CD4-positive, alpha-beta memory T cell (primary cell): Measurements from ENCODE around the gene RGS3. TPM values are rescaled to one million over a fixed set of nuclear protein-coding genes. Genes with fewer than 3 reads are reported as not detected.

Source experiments
- CTCF ChIA-PET: fragments of 350-600 bp; sonication (Branson Sonifier 250); formaldehyde crosslinking; loops from one replicate; lab custom pipeline; 2021; ENCODE audit warnings: inconsistent platforms; ENCODE audit not compliant: partially characterized antibody; lab: Charles Lee
- POLR2A ChIA-PET: fragments of 350-600 bp; sonication (Branson Sonifier 250); formaldehyde crosslinking; loops from one replicate; lab custom pipeline; 2021; ENCODE audit not compliant: partially characterized antibody; lab: Charles Lee
- DNase-seq, 5 donors: peaks; one replicate each; pipeline versions ENCODE4 v3.0.0 to v3.0.0-alpha.2; 2020 to 2022; ENCODE audit warnings: mixed read lengths in 1 of 5
- H3K27ac ChIP-seq: one replicate; pipeline ENCODE4 v1.7.0; 2013; ENCODE audit warnings: low read depth, low read length
- H3K27me3 ChIP-seq: 2 replicates; pipeline ENCODE4 v1.7.0; 2013; ENCODE audit warnings: mild to moderate bottlenecking, low read length, moderate library complexity; ENCODE audit not compliant: insufficient read depth
- H3K36me3 ChIP-seq: 2 replicates; pipeline ENCODE4 v1.7.0; 2013; ENCODE audit warnings: mild to moderate bottlenecking, low read length, moderate library complexity; ENCODE audit not compliant: insufficient read depth
- H3K4me1 ChIP-seq: 2 replicates; pipeline ENCODE4 v1.7.0; 2013; ENCODE audit warnings: mild to moderate bottlenecking, low read length, moderate library complexity; ENCODE audit not compliant: insufficient read depth
- H3K4me3 ChIP-seq, 2 donors: one replicate each; pipeline ENCODE4 v1.7.0; 2013; ENCODE audit warnings: low read length in 2 of 2, mild to moderate bottlenecking in 1 of 2
- H3K9me3 ChIP-seq, 2 donors: one replicate each; pipeline ENCODE4 v1.7.0; 2013; ENCODE audit warnings: low read length in 2 of 2, control low read depth in 1 of 2; ENCODE audit not compliant: control insufficient read depth in 1 of 2
- H3K27ac Mint-ChIP-seq, 7 donors: one replicate each; pipeline ENCODE4 v1.8.0; 2020 to 2021; ENCODE audit warnings: mixed read lengths in 7 of 7, mild to moderate bottlenecking in 6 of 7, inconsistent platforms in 3 of 7, moderate library complexity in 3 of 7
- H3K27me3 Mint-ChIP-seq, 2 donors: one replicate each; pipeline ENCODE4 v1.8.0; 2020 to 2021; ENCODE audit warnings: mixed read lengths in 2 of 2
- H3K36me3 Mint-ChIP-seq, 2 donors: one replicate each; pipeline ENCODE4 v1.8.0; 2020 to 2021; ENCODE audit warnings: mixed read lengths in 2 of 2, inconsistent platforms in 1 of 2, mild to moderate bottlenecking in 1 of 2
- H3K4me1 Mint-ChIP-seq, 4 donors: one replicate each; pipeline ENCODE4 v1.8.0; 2020 to 2021; ENCODE audit warnings: mixed read lengths in 4 of 4, mild to moderate bottlenecking in 1 of 4
- H3K4me3 Mint-ChIP-seq, 8 donors: one replicate each; pipeline ENCODE4 v1.8.0; 2020 to 2021; ENCODE audit warnings: mixed read lengths in 8 of 8, mild to moderate bottlenecking in 7 of 8, moderate library complexity in 6 of 8, inconsistent platforms in 3 of 8
- H3K9me3 Mint-ChIP-seq, 8 donors: one replicate each; pipeline ENCODE4 v1.8.0; 2020 to 2021; ENCODE audit warnings: mixed read lengths in 8 of 8, mild to moderate bottlenecking in 5 of 8, inconsistent platforms in 3 of 8, moderate library complexity in 1 of 8
- intact Hi-C: fragments of 100-400 bp; cut with micrococcal nuclease; formaldehyde crosslinking; loops from one replicate; pipeline ENCODE4 v1.15.1; 2023
- polyA plus RNA-seq, 2 donors: library from polyadenylated mRNA; unstranded; fragments of 300-500 nt; fragmentation: Illumina TruSeq; gene quantifications; one replicate each; pipeline ENCODE4 v1.2.3, GENCODE V29; 2021
- total RNA-seq, 2 experiments: library from RNA; stranded (reverse); gene quantifications; one replicate each; pipeline ENCODE4 v1.2.3, GENCODE V29; 2021

Gene RGS3
- total and polyA plus RNA-seq, 4 experiments from 2014 or later, result 3.4 to 23.2 (median 18.0) TPM

- Histone ChIP-seq H3K27me3 (no peaks in the 10 kb centered on the region), H3K4me1 (peaks cover 86% of the 10 kb centered on the region), H3K9me3 (no peaks in the 10 kb centered on the region), H3K27ac (peak overlapping the region; percentile 39), H3K36me3 (peaks cover 26% of the 10 kb centered on the region), H3K4me3 (peak overlapping the region in 1 of 2 donors; percentile 38)
- Mint-ChIP-seq H3K36me3 (peaks cover 11 to 42% of the 10 kb centered on the region in 2 donors), H3K4me1 (peaks cover 69 to 95% (median 82%) of the 10 kb centered on the region in 4 donors), H3K27ac (peak overlapping the region; percentile 61 to 89 (median 88)), H3K9me3 (peaks cover 0 to 2% (median 0%) of the 10 kb centered on the region in 8 donors), H3K27me3 (no peaks in the 10 kb centered on the region), H3K4me3 (peak overlapping the region; percentile 65 to 82 (median 76))
- POLR2A ChIA-PET, result interaction anchor here (0.9 to 16.5 kb wide), 5 partner anchors 10 to 58 kb away, joined by 3 to 342 read pairs (median 6); no protein-coding TSS in a partner anchor
- CTCF ChIA-PET, result interaction anchor here (1.0 to 3.6 kb wide), 8 partner anchors 8 to 248 kb away, joined by 3 to 26 read pairs (median 4); partner anchors contain the start of genes ALAD and CDC26
- no peak for DNase-seq
- intact Hi-C loops, result no loop called here
Observed at GRCh38 chr9:113522858-113523257, 59.3 kb downstream of the RGS3 start.

DNA sequence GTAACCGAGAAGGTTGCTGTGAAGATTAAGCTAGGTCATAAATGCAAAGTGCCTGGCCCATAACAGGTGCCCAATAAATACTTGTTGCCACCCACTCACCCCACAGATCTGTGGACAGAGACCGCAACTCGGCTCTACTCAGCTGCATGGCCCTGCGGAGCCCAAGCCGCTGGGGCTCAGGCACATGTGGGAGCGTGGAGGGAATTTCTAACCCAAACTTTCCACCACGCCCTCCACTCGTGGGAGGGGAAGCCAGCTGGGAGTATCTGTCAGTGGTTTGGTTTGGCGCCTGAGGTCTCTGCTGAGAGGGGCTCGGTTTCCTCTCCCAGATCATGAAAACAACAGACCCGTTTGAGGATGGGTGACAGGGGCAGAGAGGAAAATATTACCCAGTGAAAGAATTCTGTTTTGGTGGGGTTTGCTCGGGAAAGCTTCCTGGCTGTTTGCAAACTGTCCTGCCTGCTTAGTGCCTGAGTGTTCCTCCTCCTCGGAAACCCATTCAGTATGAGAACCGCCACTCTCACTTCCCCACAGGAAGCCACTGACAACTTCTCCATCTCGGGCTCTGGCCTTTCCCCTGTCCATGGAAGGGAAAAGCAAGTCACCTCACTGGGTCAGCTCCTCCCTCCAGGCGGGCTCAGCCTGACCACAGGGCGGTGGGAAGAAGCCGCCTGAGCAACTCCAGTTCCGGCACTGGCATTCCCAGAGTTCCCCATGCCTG is 60.1 kb downstream of the RGS3 start:
- H3K36me3 Mint-ChIP-seq, result peaks cover 11 to 48% of the 10 kb centered on the region in 2 donors
- POLR2A ChIA-PET, result interaction anchor here (0.8 to 16.5 kb wide), 7 partner anchors 11 to 113 kb away, joined by 3 to 342 read pairs (median 5); partner anchors contain the start of genes C9orf43 and POLE3
- no peaks in the 10 kb centered on the region for H3K27me3 Mint-ChIP-seq
- DNase-seq, result peak in 4 of 5 donors; percentile 15 to 73 (median 26)
- H3K4me1 Mint-ChIP-seq, result peaks cover 61 to 89% (median 76%) of the 10 kb centered on the region in 4 donors
- H3K36me3 ChIP-seq, result peaks cover 26% of the 10 kb centered on the region
- H3K4me1 ChIP-seq, result peaks cover 79% of the 10 kb centered on the region
- H3K4me3 Mint-ChIP-seq, result peak overlapping the region; percentile 65 to 82 (median 76)
- H3K27ac Mint-ChIP-seq, result peak overlapping the region; percentile 61 to 89 (median 88)
- peak overlapping the region; percentile 39 for H3K27ac ChIP-seq
- H3K4me3 ChIP-seq, result peak overlapping the region; percentile 3 to 38
- CTCF ChIA-PET, result interaction anchor here (1.0 to 3.6 kb wide), 7 partner anchors 9 to 123 kb away, joined by 3 to 26 read pairs (median 6); partner anchors contain the start of gene ALAD
- intact Hi-C loops, result no loop called here
- H3K9me3 Mint-ChIP-seq, result peaks cover 0 to 2% (median 0%) of the 10 kb centered on the region in 8 donors
- no peaks in the 10 kb centered on the region for H3K9me3 ChIP-seq
- H3K27me3 ChIP-seq, result no peaks in the 10 kb centered on the region

GRCh38 chr9:113524468-113524867 is 60.9 kb downstream of the RGS3 start:
- Mint-ChIP-seq H3K27me3 (no peaks in the 10 kb centered on the region), H3K36me3 (peaks cover 17 to 48% of the 10 kb centered on the region in 2 donors), H3K4me1 (peaks cover 53 to 80% (median 67%) of the 10 kb centered on the region in 4 donors), H3K4me3 (peak overlapping the region in 6 of 8 donors; percentile 43 to 82 (median 76)), H3K27ac (peak overlapping the region in 6 of 7 donors; percentile 46 to 89 (median 88)), H3K9me3 (peaks cover 0 to 2% (median 0%) of the 10 kb centered on the region in 8 donors)
- DNase-seq, result no peak
- peaks cover 33% of the 10 kb centered on the region for H3K36me3 ChIP-seq
- POLR2A ChIA-PET, result interaction anchor here (0.9 to 16.5 kb wide), 5 partner anchors 11 to 56 kb away, joined by 3 to 342 read pairs (median 6); no protein-coding TSS in a partner anchor
- H3K4me1 ChIP-seq, result peaks cover 70% of the 10 kb centered on the region
- intact Hi-C loops, result no loop called here
- H3K27me3 ChIP-seq, result no peaks in the 10 kb centered on the region
- H3K4me3 ChIP-seq, result peak overlapping the region in 1 of 2 donors; percentile 15
- CTCF ChIA-PET, result interaction anchor here (0.8 to 3.6 kb wide), 4 partner anchors 55 to 133 kb away, joined by 3 to 26 read pairs (median 10); no protein-coding TSS in a partner anchor
- H3K27ac ChIP-seq, result peak overlapping the region; percentile 39
- no peaks in the 10 kb centered on the region for H3K9me3 ChIP-seq

GRCh38 chr9:113525205-113525604 is 61.7 kb downstream of the RGS3 start:
- peak overlapping the region in 2 of 8 donors; percentile 4 to 82 for H3K4me3 Mint-ChIP-seq
- POLR2A ChIA-PET, result interaction anchor here (0.6 to 16.5 kb wide), 3 partner anchors 12 to 124 kb away, joined by 3 to 342 read pairs (median 62); partner anchors contain the start of gene ALAD
- Histone ChIP-seq H3K27ac (no peak overlapping the region), H3K4me3 (no peak overlapping the region), H3K36me3 (peaks cover 41% of the 10 kb centered on the region), H3K9me3 (no peaks in the 10 kb centered on the region), H3K27me3 (no peaks in the 10 kb centered on the region), H3K4me1 (peaks cover 63% of the 10 kb centered on the region)
- H3K27ac Mint-ChIP-seq, result peak overlapping the region; percentile 22 to 88 (median 64)
- no peaks in the 10 kb centered on the region for H3K9me3 Mint-ChIP-seq
- H3K4me1 Mint-ChIP-seq, result peaks cover 46 to 73% (median 60%) of the 10 kb centered on the region in 4 donors
- intact Hi-C loops, result no loop called here
- peaks cover 25 to 54% of the 10 kb centered on the region in 2 donors for H3K36me3 Mint-ChIP-seq
- no peak for DNase-seq
- CTCF ChIA-PET, result interaction anchor here (3.6 kb wide), 1 partner anchor 54 kb away, joined by 26 read pairs; no protein-coding TSS in a partner anchor
- no peaks in the 10 kb centered on the region for H3K27me3 Mint-ChIP-seq

DNA sequence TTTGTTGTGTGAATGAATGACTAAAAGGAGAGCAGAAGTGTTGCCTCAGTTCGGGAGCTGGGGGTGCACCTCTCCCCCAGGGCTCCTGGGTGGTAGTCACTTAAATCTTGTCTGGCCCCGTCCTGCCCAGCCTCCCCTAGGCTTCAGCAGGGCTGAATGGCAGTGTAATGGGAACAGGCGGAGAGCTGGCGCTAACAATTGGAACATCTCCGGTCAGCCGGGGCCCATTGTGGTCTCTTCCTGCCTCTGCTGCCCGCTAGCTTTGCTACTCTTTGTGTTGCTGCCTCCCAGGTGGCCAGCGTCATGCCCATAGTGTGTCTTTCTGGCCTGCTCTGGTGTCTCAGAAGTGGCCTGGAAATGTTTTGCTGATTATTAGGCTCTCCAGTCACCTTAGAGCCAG is 62.3 kb downstream of the RGS3 start:
- peaks cover 40 to 67% (median 55%) of the 10 kb centered on the region in 4 donors for H3K4me1 Mint-ChIP-seq
- peak overlapping the region in 1 of 8 donors; percentile 32 for H3K4me3 Mint-ChIP-seq
- intact Hi-C loops, result no loop called here

GRCh38 chr9:113526231-113526746 is 62.8 kb downstream of the RGS3 start:
- intact Hi-C loops, result no loop called here
- Histone ChIP-seq H3K4me3 (no peak overlapping the region), H3K27me3 (no peaks in the 10 kb centered on the region), H3K9me3 (no peaks in the 10 kb centered on the region), H3K27ac (no peak overlapping the region), H3K4me1 (peaks cover 52% of the 10 kb centered on the region), H3K36me3 (peaks cover 52% of the 10 kb centered on the region)
- Mint-ChIP-seq H3K27ac (no peak overlapping the region), H3K4me3 (no peak overlapping the region), H3K4me1 (peaks cover 40 to 64% (median 52%) of the 10 kb centered on the region in 4 donors), H3K9me3 (no peaks in the 10 kb centered on the region), H3K36me3 (peaks cover 34 to 64% of the 10 kb centered on the region in 2 donors), H3K27me3 (no peaks in the 10 kb centered on the region)
- CTCF ChIA-PET, result interaction anchor here (0.8 to 1.3 kb wide), 2 partner anchors 9 to 53 kb away, joined by 3 to 4 read pairs; no protein-coding TSS in a partner anchor
- POLR2A ChIA-PET, result interaction anchor here (1.1 to 16.5 kb wide), 3 partner anchors 9 to 54 kb away, joined by 5 to 342 read pairs (median 62); no protein-coding TSS in a partner anchor
- DNase-seq, result no peak

More for the DNA sequence above, 62.3 kb downstream of the RGS3 start:
- no peak overlapping the region for H3K27ac ChIP-seq
- H3K4me1 ChIP-seq, result peaks cover 57% of the 10 kb centered on the region
- no peaks in the 10 kb centered on the region for H3K27me3 ChIP-seq
- Mint-ChIP-seq H3K27me3 (no peaks in the 10 kb centered on the region), H3K9me3 (no peaks in the 10 kb centered on the region), H3K27ac (peak overlapping the region in 4 of 7 donors; percentile 22 to 88 (median 61)), H3K36me3 (peaks cover 31 to 59% of the 10 kb centered on the region in 2 donors)
- no peaks in the 10 kb centered on the region for H3K9me3 ChIP-seq
- POLR2A ChIA-PET, result interaction anchor here (1.1 to 16.5 kb wide), 3 partner anchors 8 to 55 kb away, joined by 5 to 342 read pairs (median 62); no protein-coding TSS in a partner anchor
- H3K4me3 ChIP-seq, result no peak overlapping the region
- H3K36me3 ChIP-seq, result peaks cover 47% of the 10 kb centered on the region
- no peak for DNase-seq
- CTCF ChIA-PET, result interaction anchor here (0.8 to 1.3 kb wide), 2 partner anchors 8 to 53 kb away, joined by 3 to 4 read pairs; no protein-coding TSS in a partner anchor
